ENCODE measurements around the gene TSFM. TPM values are rescaled to one million over a fixed set of nuclear protein-coding genes. Genes with fewer than 3 reads are reported as not detected.
A peak's percentile ranks its signal among the peaks of the same experiment; 100 is the strongest.

The TSFM gene
- total RNA-seq, 4 donors from 2014 or later = 37.6 to 47.5 (median 40.1) TPM

- in situ Hi-C loops (cut with MboI; ENCODE audit: low sequenced_read_pairs in 4 of 4) (loop anchor here in 3 of 4 donors (5.0 kb wide), 1 partner anchor 81 kb away; no protein-coding TSS in a partner anchor), intact Hi-C loops (cut with DNase I; ENCODE audit: low total_unique reads) (no loop called here)
- H3K36me3 ChIP-seq = peaks cover 0 to 79% of the 10 kb centered on the region in 2 donors
- H3K27me3 ChIP-seq = no peaks in the 10 kb centered on the region
- ATAC-seq = no peak
- no peaks in the 10 kb centered on the region for H3K9me3 ChIP-seq
- no peak for DNase-seq
- H3K27ac ChIP-seq = peak overlapping the region; percentile 47 to 70 (median 56)
- peaks cover 40 to 48% of the 10 kb centered on the region in 2 donors for H3K4me1 ChIP-seq
- TF ChIP-seq CTCF (IDR thresholded peaks at IDR 0.05 in 4 of 5, conservative IDR thresholded peaks at IDR 0.05 in 1 of 5) = no peak
- TF ChIP-seq POLR2A (IDR thresholded peaks at IDR 0.05) = no peak
- H3K4me3 ChIP-seq = no peak overlapping the region
These were observed 43.8 kb downstream of the TSFM start for GRCh38 chr12:57826400-57826799.

DNA sequence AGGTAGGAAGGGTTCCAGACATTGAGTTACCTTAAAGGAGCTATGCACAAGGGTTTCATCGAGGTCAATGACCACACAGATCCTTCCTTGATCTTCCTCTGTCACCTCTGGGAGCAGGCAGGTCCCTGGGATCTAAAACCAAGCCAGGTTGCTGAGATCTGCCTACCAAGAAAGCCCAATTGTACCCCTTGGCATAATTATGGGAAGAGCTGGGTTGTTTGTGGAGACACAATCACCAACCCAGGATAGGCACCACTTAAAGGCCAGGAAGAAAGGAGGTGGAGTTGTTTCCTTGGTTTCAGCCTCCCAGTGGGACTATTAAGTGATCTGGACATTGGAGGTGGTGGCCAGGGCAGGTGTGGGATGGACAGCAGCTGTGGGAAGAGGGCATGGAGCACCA lies 44.4 kb downstream of the TSFM start:
- DNase-seq = no peak
- peak overlapping the region; percentile 47 to 70 (median 56) for H3K27ac ChIP-seq
- H3K27me3 ChIP-seq = no peaks in the 10 kb centered on the region
- no peaks in the 10 kb centered on the region for H3K9me3 ChIP-seq
- peaks cover 46 to 51% of the 10 kb centered on the region in 2 donors for H3K4me1 ChIP-seq
- no peak overlapping the region for H3K4me3 ChIP-seq
- intact Hi-C loops (cut with DNase I; ENCODE audit: low total_unique reads) (no loop called here), in situ Hi-C loops (cut with MboI; ENCODE audit: low sequenced_read_pairs in 4 of 4) (loop anchor here in 3 of 4 donors (5.0 kb wide), 1 partner anchor 80 kb away; no protein-coding TSS in a partner anchor)
- peaks cover 0 to 74% of the 10 kb centered on the region in 2 donors for H3K36me3 ChIP-seq
- TF ChIP-seq CTCF (IDR thresholded peaks at IDR 0.05 in 4 of 5, conservative IDR thresholded peaks at IDR 0.05 in 1 of 5) = no peak
- TF ChIP-seq POLR2A (IDR thresholded peaks at IDR 0.05) = no peak
- ATAC-seq = no peak

DNA sequence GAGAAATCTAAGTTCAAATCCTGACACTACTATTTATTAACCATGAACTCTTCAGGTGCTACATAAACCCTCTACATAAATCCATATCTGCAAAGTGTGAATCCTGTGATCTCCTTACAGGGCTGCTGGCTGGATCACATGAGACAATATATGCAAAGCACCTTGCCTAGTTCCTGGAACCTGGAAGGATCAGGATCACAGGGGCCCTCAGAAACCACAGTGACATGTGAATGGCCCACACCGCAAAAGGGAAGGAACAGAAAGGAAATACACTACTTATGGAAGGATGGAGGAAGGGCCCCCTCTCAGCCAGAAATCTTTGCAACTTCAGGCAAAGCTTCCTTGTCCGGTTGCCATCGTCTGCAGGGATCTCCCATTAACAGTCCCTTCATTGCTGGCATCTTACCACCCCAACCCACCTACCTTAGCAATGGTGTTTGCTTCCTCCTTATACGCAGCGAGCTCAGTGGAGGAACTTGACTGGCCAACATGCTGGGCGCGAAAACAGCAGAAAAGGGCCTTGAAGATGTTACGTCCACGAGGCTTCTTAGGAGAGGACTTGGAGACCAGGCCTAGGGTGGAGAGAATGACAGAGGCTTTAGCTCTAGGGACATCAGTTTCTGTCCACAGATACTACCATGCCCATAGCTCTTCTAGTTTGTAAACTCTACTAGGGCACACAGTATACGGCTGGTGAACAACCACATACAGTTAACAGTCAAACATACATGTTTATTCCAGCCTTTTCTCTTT lies 46.6 kb downstream of the TSFM start:
- TF ChIP-seq POLR2A (IDR thresholded peaks at IDR 0.05) (no peak), CTCF (IDR thresholded peaks at IDR 0.05 in 4 of 5, conservative IDR thresholded peaks at IDR 0.05 in 1 of 5) (no peak)
- Histone ChIP-seq H3K4me3 (no peak overlapping the region), H3K4me1 (peaks cover 52 to 59% of the 10 kb centered on the region in 2 donors), H3K9me3 (no peaks in the 10 kb centered on the region), H3K27ac (peak overlapping the region; percentile 93 to 99 (median 98)), H3K27me3 (no peaks in the 10 kb centered on the region), H3K36me3 (peaks cover 0 to 51% of the 10 kb centered on the region in 2 donors)
- no peak for DNase-seq
- intact Hi-C loops (cut with DNase I; ENCODE audit: low total_unique reads) = no loop called here
- in situ Hi-C loops (cut with MboI; ENCODE audit: low sequenced_read_pairs in 4 of 4) = loop anchor here in 3 of 4 donors (5.0 kb wide), 1 partner anchor 78 kb away; no protein-coding TSS in a partner anchor
- ATAC-seq = no peak

- intact Hi-C loops (cut with DNase I; ENCODE audit: low total_unique reads) = loop anchor here (2.0 to 5.0 kb wide), 2 partner anchors 48 to 66 kb away; partner anchors contain the start of gene TSFM
- ATAC-seq = no peak
These were observed 47.8 kb downstream of the TSFM start for GRCh38 chr12:57830393-57830792.

More at GRCh38 chr12:57830393-57830792, 47.8 kb downstream of the TSFM start:
- DNase-seq = no peak
- Histone ChIP-seq H3K9me3 (no peaks in the 10 kb centered on the region), H3K36me3 (peaks cover 0 to 39% of the 10 kb centered on the region in 2 donors), H3K4me3 (no peak overlapping the region), H3K4me1 (peaks cover 64 to 71% of the 10 kb centered on the region in 2 donors), H3K27me3 (no peaks in the 10 kb centered on the region), H3K27ac (peak overlapping the region; percentile 93 to 99 (median 98))
- in situ Hi-C loops (cut with MboI; ENCODE audit: low sequenced_read_pairs in 4 of 4) = loop anchor here in 1 of 4 donors (5.0 kb wide), 1 partner anchor 77 kb away; no protein-coding TSS in a partner anchor
- TF ChIP-seq CTCF (IDR thresholded peaks at IDR 0.05 in 4 of 5, conservative IDR thresholded peaks at IDR 0.05 in 1 of 5) (no peak), POLR2A (IDR thresholded peaks at IDR 0.05) (no peak)
